CD4-positive, alpha-beta T cell treated with Interleukin-6 at 100 ng/mL for 8 hours (primary cell): Measurements from ENCODE around the gene LRRC8C.
A peak's percentile ranks its signal among the peaks of the same experiment; 100 is the strongest.
"Not testable (repeated sequence)": the region's sequence is repeated elsewhere in the genome, so short reads cannot be mapped to it uniquely, and the experiment has no call there.

ENCODE experiments used
- DNase-seq: peaks from one replicate; pipeline ENCODE4 v3.0.0-alpha.2; 2020; ENCODE audit warnings: mixed read lengths, low spot score

LRRC8C gene

DNA sequence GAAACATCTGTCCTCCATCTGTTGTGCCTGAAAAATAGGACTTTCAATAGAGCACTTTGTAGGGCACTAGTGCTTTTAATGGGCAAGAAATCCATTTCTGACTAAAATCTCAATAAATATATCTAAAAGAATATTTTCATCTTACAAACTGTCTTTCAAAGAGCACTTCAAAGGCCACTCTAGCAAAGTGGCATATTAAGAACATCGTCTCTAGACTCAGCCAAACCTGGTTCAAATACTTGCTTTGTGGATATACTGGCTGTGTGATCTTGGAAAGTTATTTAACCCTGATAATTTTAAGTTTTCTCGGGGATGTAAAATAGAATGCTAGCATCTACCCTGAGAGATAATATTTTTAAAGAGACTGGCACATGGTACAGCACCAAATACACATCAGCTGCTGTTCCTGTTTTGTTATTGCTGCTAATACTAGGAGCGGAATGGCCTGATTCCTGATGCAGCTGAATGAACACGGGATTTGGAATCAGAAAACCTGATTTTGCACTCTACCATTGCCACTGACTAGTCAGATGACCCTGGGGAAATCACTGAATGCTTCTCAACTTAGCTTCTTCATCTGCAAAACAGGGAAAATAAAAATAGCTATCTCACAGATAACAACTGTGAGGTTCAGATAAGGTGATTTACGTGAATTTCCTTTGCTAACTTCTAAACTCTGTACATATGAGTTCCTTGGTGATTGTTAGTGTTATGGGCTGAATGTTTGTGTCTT lies 25.2 kb upstream of the LRRC8C start:
- no peak for DNase-seq

- peak; percentile 78 for DNase-seq
These were observed 24.5 kb upstream of the LRRC8C start for GRCh38 chr1:89608319-89608983.

- peak; percentile 64 for DNase-seq
These were observed 23.8 kb upstream of the LRRC8C start for GRCh38 chr1:89608984-89609725.

GRCh38 chr1:89609781-89610456 lies 23.0 kb upstream of the LRRC8C start:
- DNase-seq, result peak; percentile 60

DNA sequence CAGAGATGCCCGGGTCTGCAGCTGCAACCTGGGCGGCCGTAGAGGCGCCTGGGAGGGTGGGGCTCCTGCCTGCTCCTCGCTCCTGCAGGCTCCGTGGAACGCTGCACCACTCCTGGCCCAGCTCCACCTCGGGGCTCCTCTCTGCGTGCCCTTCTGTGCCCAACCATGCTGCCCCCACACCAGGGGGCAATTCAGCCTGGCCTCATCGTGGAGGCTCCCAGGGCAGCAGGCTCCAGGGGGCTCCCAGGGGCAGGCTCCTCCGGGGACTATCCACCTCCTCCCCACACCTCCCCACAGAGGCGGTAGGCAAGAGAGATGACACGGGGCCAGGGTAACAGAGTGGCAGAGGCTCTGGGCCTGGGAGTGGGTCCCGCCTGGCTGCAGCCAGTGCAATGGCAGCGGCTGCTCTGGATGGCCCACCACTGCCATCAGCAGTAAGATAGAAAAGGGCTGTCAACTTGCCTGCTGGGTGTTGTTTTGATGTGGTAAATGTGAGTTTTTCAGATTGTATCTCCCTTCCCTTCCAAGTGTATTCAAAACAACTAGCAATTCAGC lies 22.4 kb upstream of the LRRC8C start:
- peak; percentile 78 for DNase-seq

- DNase-seq, result peak; percentile 54
These were observed 21.2 kb upstream of the LRRC8C start for GRCh38 chr1:89611721-89612120.

DNA sequence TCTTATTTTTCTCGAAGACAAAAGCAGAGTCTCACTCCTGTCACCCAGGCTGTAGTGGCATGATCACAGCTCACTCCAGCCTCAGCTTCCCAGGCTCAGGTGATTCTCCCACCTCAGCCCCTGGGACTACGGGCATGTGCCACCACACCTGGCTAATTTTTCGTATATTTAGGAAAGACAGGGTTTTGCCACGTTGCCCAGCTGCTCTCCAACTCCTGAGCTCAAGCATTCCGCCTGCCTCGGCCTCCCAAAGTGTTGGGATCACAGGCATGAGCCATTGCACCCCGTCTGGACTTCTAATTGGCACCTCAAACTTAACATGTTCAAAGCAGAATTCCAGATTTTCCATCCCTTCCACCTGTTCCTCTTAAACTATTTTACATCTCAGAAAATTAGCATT lies 19.0 kb upstream of the LRRC8C start:
- no peak for DNase-seq

DNA sequence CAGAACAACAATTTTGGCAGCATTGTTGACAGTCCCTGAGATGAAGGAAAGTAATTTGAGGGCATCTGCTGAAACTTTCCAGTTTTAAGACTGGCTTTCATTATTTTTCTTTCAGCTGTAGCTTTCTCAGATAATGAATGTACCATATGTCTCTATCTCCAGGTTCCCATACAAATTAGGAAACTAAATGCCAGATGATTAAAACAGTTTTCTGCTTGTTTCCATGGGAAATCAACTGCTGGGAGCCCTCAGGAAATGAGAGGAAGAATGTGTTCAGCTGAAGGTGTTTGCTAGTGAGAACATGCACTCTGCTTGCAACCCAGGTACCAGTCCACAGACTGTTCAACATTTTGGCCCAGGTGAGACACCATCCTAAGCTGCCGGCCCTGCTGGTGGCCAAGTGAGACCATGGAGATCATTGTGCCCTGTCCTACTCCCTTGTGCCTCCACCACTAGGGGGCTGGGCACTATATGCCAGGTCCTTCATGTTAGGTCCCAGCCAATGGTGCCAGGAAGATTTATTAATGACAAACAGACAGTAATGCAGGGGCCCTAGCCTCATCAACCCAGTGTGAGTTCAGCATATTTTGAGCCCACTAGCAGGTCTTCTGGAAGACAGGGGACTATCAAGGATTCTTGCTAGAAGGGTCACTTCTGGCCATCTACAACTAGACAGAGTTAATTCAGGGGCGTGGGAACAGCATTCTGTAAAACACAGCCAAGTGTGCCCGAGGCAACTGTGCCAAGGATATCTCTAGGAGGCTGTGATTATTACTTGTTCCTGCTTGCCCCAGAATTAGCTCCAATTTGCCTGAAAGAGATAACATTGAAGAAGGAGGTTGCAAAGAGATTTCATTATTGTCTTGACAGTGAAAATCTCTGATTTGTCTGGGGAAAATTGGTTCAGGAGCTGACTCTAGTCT lies 17.0 kb upstream of the LRRC8C start:
- no peak for DNase-seq

DNA sequence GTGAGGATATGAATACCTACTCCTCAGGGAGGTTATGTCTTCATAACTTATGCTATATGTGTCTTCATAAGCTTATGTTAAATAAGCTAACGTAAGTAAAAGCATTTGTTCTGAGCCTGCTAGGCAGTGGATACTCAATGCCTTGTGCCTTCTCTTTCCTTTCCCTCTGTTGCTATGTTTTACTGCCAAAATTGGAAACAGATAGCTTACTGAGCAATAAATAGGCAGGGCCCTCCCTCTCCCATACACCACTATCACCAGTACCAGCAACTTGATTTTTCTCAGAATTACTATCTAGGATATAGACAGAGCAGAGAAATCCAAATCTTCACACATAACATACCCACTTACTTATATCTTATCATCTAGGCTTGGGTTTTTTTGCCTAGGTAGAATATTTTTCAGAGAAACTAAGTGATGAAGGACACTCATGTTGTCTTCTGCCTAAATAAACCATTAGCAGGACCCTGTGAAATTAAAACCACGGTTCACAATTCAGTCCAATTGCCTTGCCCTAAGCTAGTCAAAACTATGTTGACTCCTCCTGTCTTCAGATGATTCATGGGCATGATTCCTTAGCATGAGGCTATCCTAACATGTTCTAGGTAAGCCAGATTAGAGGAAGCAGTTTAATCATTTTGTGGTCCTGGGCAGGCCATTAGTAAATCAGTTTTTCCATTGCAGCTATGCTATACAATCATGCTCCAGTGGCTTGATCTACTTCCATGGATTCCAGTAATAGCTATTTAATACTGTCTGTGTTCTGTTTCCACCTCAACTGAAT lies 15.9 kb upstream of the LRRC8C start:
- no peak for DNase-seq

- no peak for DNase-seq
These were observed 12.3 kb upstream of the LRRC8C start for GRCh38 chr1:89620664-89621063.

DNA sequence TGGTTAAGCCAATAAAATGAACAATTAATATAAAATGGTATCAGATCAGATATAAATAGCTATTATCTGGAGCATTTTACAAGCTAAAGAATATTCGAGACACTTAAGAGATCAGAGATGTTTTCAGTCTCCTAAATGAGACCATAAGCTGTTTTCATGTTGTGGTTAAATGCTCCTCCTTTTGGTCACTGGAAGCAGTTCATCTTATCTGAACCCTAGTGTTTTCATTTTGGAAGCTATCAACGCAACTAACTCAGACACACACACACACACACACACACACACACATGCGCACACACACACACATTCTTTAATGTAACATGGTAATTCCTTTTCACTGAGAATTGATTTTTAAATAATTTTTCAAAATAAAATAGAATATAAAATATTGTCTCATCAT lies 10.0 kb upstream of the LRRC8C start:
- peak; percentile 44 for DNase-seq

GRCh38 chr1:89624314-89624713 lies 8.6 kb upstream of the LRRC8C start:
- DNase-seq, result no peak

GRCh38 chr1:89624715-89625323 lies 8.1 kb upstream of the LRRC8C start:
- no peak for DNase-seq

DNA sequence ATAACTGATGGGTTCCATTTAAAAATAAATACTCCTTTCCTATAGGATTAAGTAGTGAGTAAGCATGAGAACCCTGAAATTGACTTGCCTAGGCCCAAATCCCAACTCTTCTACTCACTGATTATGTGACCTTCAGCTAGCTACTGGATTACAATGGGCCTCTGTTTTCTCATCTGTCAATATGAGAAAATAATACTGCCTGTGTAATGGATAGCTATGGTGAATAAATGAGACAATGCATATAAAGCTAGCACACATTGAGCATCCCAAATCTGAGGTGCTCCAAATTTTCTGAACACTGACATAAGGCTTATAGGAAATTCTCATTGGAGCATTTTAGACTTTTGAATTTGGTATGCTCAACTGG lies 5.3 kb upstream of the LRRC8C start:
- no peak for DNase-seq

GRCh38 chr1:89629146-89629545 lies 3.8 kb upstream of the LRRC8C start:
- DNase-seq, result no peak

- DNase-seq, result not testable (repeated sequence)
These were observed 3.3 kb upstream of the LRRC8C start for GRCh38 chr1:89629600-89629999.

DNA sequence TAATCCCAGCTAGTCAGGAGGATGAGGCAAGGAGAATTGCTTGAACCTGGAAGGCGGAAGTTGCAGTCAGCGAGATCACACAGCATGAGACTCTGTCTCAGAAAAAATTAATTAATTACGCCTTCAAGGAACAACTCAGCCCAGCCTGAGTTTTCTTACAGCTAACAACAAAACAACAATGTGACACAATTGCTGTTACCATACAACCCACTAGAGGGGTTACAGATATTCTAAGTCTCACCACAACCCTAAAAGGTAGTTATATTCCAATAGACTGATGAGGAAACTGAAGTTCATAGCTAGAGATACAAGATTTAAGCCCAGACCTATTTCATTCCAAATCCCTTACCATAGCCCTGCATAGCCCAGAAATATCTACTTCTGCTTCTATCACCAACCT lies 2.9 kb upstream of the LRRC8C start:
- peak; percentile 24 for DNase-seq

DNA sequence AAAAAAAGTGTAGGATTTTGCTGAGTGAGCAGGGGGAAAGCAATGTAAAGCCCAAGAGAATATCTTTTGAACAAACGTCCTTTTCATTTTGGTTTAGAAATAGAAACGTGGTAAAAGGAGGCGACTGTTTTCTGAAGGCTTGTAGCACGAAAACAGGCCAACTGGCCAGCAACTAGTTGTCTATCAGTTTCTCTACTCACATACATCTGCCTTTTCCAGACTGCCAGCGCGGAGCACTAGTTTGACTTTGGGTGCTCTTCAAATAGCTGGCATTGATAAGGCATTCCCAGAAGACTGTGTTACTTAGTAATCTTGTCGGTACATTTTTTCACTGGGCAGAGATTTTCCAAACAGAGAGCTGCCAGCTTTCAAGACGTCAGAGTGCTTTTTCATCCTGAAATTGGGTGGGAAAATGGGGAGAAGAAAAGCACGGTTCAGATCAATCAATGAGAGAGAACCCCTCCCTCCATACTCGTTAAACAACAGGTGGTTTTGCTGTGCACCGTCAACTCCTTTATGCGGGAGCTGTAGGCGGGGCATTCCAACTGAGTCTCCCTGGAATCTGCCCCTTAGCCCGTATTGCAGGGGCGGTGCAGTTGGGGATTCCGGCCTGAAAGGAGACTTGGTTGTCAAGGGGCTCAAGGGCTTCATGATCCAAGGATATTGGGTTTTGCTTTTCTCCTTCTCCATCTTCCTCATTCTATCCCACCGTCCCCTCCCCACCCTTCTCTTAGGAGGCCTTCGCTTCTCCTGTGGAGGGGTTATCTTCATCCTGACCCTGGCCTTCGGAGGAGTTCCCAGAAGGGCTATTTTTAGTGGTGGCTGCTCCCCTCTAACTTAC lies 884 bp upstream of the LRRC8C start:
- DNase-seq, result no peak

DNA sequence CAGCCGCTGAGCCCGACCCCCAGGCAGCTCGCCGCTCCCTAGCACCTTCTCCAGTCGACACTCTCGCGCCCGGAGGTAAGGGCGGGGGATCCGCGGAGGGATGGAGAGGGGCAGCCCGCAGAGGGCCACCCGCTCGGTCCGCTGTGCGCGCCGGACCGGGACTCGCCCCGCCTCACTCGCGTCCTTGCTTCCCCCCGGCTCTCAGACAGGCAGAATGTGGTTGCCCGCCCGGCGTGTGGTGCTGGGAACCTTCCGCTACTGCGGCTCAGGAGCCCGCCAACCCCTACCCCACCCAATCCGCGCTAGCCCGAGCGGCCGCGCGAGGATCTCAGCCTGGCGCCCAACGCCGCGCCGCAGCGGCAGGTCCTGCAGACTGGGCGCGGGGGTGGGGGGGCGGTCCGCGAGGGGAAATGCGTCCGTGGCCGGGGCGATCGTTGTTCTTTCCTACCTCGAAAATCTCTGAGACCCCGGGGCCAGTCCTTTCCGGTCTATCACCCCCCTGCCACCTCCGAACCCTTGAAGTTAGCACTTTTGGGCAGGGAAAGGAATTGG lies 404 bp downstream of the LRRC8C start:
- DNase-seq, result peak; percentile 49
